ENCODE data around the gene PNPLA7. TPM values are rescaled to one million over a fixed set of nuclear protein-coding genes. Genes with fewer than 3 reads are reported as not detected.

PNPLA7 gene
- total and polyA plus RNA-seq, 2 of the 13 experiments (the other 11 are each of a cell fraction or from before 2014, with no cell fraction given): 0.42 to 1.5 TPM

GRCh38 chr9:137579259-137579604 is 29.0 kb upstream of the PNPLA7 start (continued):
- TF ChIP-seq E2F2 (CRISPR knock-in tag; IDR thresholded peaks at IDR 0.05; ENCODE audit: borderline replicate concordance) (no peak), GZF1 (CRISPR knock-in tag; IDR thresholded peaks at IDR 0.05) (no peak), ZNF598 (CRISPR knock-in tag; IDR thresholded peaks at IDR 0.05; ENCODE audit: borderline replicate concordance) (0 out of 2 replicates have a peak, but pooled peaks have one; percentile 6), AGO2 (optimal IDR thresholded peaks at IDR 0.05; ENCODE audit: low read depth, low read length) (peak; percentile 51), SP2 (CRISPR knock-in tag; IDR thresholded peaks at IDR 0.05) (no peak), ZNF770 (CRISPR knock-in tag; IDR thresholded peaks at IDR 0.05) (no peak), PRDM15 (CRISPR knock-in tag; IDR thresholded peaks at IDR 0.05) (no peak), HES4 (CRISPR knock-in tag; IDR thresholded peaks at IDR 0.05; ENCODE audit: borderline replicate concordance) (no peak), TRIM22 (IDR thresholded peaks at IDR 0.05) (no peak), HNRNPK (IDR thresholded peaks at IDR 0.05; ENCODE audit: low read depth, low read length, poor library complexity, severe bottlenecking) (no peak)

All from HepG2 (cell line).